ENCODE measurements around the gene ABCC1.

ABCC1 gene

GRCh38 chr16:16093628-16094332 is 144.4 kb downstream of the ABCC1 start:
- no peak overlapping the region for H3K27ac ChIP-seq (ENCODE audit: low read length)
- H4K20me1 ChIP-seq (ENCODE audit: insufficient read depth, low read length): no peaks in the 10 kb centered on the region; the same call in 1 of the 2 replicates
- H3K9me3 ChIP-seq (ENCODE audit: insufficient read depth, low read length): no peaks in the 10 kb centered on the region
- H2AFZ ChIP-seq (ENCODE audit: low read depth, low read length): no peak overlapping the region
- H3K27me3 ChIP-seq (ENCODE audit: low read depth, low read length): no peaks in the 10 kb centered on the region
- TF ChIP-seq EZH2phosphoT487 (IDR thresholded peaks at IDR 0.05; ENCODE audit: low read depth) (no peak), CTCF (IDR thresholded peaks at IDR 0.05; ENCODE audit: low read depth, low read length) (no peak)
- no peaks in the 10 kb centered on the region for H3K4me1 ChIP-seq (ENCODE audit: low read length)
- H3K9ac ChIP-seq (ENCODE audit: low read length): no peak overlapping the region
- H3K4me3 ChIP-seq (ENCODE audit: low read length): no peak overlapping the region
- no peaks in the 10 kb centered on the region; the same call in 1 of the 2 replicates for H3K79me2 ChIP-seq (ENCODE audit: low read length)
- peaks cover 53% of the 10 kb centered on the region for H3K36me3 ChIP-seq (replicated peaks; ENCODE audit: low read depth, low read length)
- H3K4me2 ChIP-seq (ENCODE audit: low read length): no peak overlapping the region

DNA sequence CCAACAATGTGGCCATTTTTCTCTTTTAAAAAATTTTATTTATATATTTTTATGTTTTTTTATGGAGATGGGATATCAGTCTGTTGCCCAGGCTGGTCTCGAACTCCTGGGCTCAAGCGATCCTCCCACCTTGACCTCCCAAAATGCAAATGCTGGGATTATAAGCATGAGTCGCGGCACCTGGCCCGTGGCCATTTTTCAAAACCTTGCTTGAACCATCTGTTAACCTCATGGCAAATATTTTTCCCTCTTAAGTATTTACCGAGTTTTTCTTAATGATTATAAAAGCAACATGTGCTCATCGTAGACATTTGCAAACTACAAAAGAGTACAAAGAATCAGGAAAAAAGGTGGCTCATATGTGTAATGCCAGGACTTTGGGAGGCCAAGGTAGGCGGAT is 146.2 kb downstream of the ABCC1 start:
- peaks cover 14% of the 10 kb centered on the region for H3K4me1 ChIP-seq (ENCODE audit: low read length)
- no peak overlapping the region for H3K9ac ChIP-seq (ENCODE audit: low read length)
- peaks cover 3% of the 10 kb centered on the region; the same call in 1 of the 2 replicates for H3K79me2 ChIP-seq (ENCODE audit: low read length)
- H3K36me3 ChIP-seq (replicated peaks; ENCODE audit: low read depth, low read length): peaks cover 56% of the 10 kb centered on the region
- no peak overlapping the region for H3K4me2 ChIP-seq (ENCODE audit: low read length)
- H2AFZ ChIP-seq (ENCODE audit: low read depth, low read length): no peak overlapping the region
- no peaks in the 10 kb centered on the region for H3K27me3 ChIP-seq (ENCODE audit: low read depth, low read length)
- no peak overlapping the region for H3K27ac ChIP-seq (ENCODE audit: low read length)
- H4K20me1 ChIP-seq (ENCODE audit: insufficient read depth, low read length): no peaks in the 10 kb centered on the region; the same call in 1 of the 2 replicates
- no peak for TF ChIP-seq CTCF (IDR thresholded peaks at IDR 0.05; ENCODE audit: low read depth, low read length)
- TF ChIP-seq EZH2phosphoT487 (IDR thresholded peaks at IDR 0.05; ENCODE audit: low read depth): no peak
- no peaks in the 10 kb centered on the region for H3K9me3 ChIP-seq (ENCODE audit: insufficient read depth, low read length)
- no peak overlapping the region for H3K4me3 ChIP-seq (ENCODE audit: low read length)

DNA sequence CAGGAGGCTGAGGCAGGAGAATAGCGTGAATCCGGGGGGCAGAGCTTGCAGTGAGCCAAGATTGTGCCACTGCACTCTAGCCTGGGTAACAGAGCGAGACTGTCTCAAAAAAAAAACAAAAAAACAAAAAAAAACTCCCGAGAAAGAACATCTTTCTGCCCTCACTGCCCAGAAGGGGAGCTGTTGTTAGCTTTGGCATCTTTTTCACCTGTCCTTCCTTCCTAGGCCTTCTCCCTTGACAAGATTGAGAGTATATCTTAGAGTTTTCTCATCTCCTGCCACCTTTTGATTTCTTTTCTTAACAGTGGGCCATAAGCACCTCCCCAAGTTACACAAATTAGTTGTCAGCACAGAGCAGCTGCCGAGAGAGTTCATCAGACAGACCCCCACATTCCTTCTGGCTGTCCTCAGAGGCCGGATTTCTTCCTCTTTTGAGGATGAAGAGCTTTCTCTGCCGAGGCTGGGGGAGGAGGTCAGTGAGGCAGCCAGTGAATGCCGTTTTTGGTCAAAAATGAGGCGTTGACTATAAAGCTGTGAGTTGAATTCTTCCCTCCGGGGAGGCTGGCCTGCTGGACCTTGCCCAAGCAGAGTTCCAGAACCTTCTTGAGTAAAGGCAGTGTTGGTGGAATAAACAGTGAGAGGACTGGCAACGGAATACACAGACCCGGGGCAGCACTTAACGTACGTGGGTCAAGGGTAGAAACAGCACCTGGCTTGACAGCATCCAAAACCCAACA is 146.9 kb downstream of the ABCC1 start:
- no peaks in the 10 kb centered on the region for H3K9me3 ChIP-seq (ENCODE audit: insufficient read depth, low read length)
- H3K27ac ChIP-seq (ENCODE audit: low read length): no peak overlapping the region
- no peak overlapping the region for H3K4me3 ChIP-seq (ENCODE audit: low read length)
- peaks cover 4% of the 10 kb centered on the region; the same call in 1 of the 2 replicates for H3K79me2 ChIP-seq (ENCODE audit: low read length)
- H3K36me3 ChIP-seq (replicated peaks; ENCODE audit: low read depth, low read length): peaks cover 55% of the 10 kb centered on the region
- no peak overlapping the region for H2AFZ ChIP-seq (ENCODE audit: low read depth, low read length)
- TF ChIP-seq EZH2phosphoT487 (IDR thresholded peaks at IDR 0.05; ENCODE audit: low read depth) (no peak), CTCF (IDR thresholded peaks at IDR 0.05; ENCODE audit: low read depth, low read length) (no peak)
- no peaks in the 10 kb centered on the region; the same call in 1 of the 2 replicates for H4K20me1 ChIP-seq (ENCODE audit: insufficient read depth, low read length)
- no peaks in the 10 kb centered on the region for H3K27me3 ChIP-seq (ENCODE audit: low read depth, low read length)
- no peak overlapping the region for H3K9ac ChIP-seq (ENCODE audit: low read length)
- H3K4me1 ChIP-seq (ENCODE audit: low read length): peaks cover 15% of the 10 kb centered on the region
- H3K4me2 ChIP-seq (ENCODE audit: low read length): no peak overlapping the region

- Histone ChIP-seq H3K27me3 (ENCODE audit: low read depth, low read length) (no peaks in the 10 kb centered on the region), H3K79me2 (ENCODE audit: low read length) (peaks cover 6% of the 10 kb centered on the region; the same call in 1 of the 2 replicates), H3K4me3 (ENCODE audit: low read length) (no peak overlapping the region), H3K9me3 (ENCODE audit: insufficient read depth, low read length) (no peaks in the 10 kb centered on the region), H3K4me1 (ENCODE audit: low read length) (peaks cover 15% of the 10 kb centered on the region), H3K9ac (ENCODE audit: low read length) (no peak overlapping the region), H2AFZ (ENCODE audit: low read depth, low read length) (no peak overlapping the region), H3K27ac (ENCODE audit: low read length) (no peak overlapping the region), H4K20me1 (ENCODE audit: insufficient read depth, low read length) (no peaks in the 10 kb centered on the region; the same call in 1 of the 2 replicates), H3K4me2 (ENCODE audit: low read length) (no peak overlapping the region), H3K36me3 (replicated peaks; ENCODE audit: low read depth, low read length) (peaks cover 56% of the 10 kb centered on the region)
- TF ChIP-seq EZH2phosphoT487 (IDR thresholded peaks at IDR 0.05; ENCODE audit: low read depth) (no peak), CTCF (IDR thresholded peaks at IDR 0.05; ENCODE audit: low read depth, low read length) (no peak)
Measured at GRCh38 chr16:16096858-16097213, 147.4 kb downstream of the ABCC1 start.
